Neural cell (in vitro differentiated cells): ENCODE data around the gene COBL. TPM values are rescaled to one million over a fixed set of nuclear protein-coding genes. Genes with fewer than 3 reads are reported as not detected.

Source experiments
- H2AFZ ChIP-seq: fragments of 200-600, 300-800 bp; sonication (generic), shearing (Covaris generic); 2 replicates; pipeline ENCODE4 v1.6.0; 2014; ENCODE audit warnings: low read depth, mild to moderate bottlenecking, antibody characterized with exemption, low read length, moderate library complexity
- H3F3A ChIP-seq: fragments of 200-600 bp; shearing (Covaris generic); 2 replicates; pipeline ENCODE4 v1.6.1; 2016; ENCODE audit warnings: mild to moderate bottlenecking, moderate library complexity, mixed read lengths, antibody characterized with exemption, low read length; ENCODE audit not compliant: insufficient read depth, poor library complexity, severe bottlenecking
- H3K27ac ChIP-seq: fragments of 200-600, 300-800 bp; sonication (generic), shearing (Covaris generic); 2 replicates; pipeline ENCODE4 v1.5.1; 2014; ENCODE audit warnings: mild to moderate bottlenecking, low read length, moderate library complexity
- H3K27me3 ChIP-seq: fragments of 300-800, 200-600 bp; sonication (generic), shearing (Covaris generic); 2 replicates; pipeline ENCODE4 v1.6.0; 2014; ENCODE audit warnings: mild to moderate bottlenecking, low read depth, low read length, moderate library complexity; ENCODE audit not compliant: insufficient read depth
- H3K36me3 ChIP-seq: fragments of 300-800, 200-600 bp; sonication (generic), shearing (Covaris generic); 2 replicates; pipeline ENCODE4 v1.5.1; 2014; ENCODE audit warnings: mild to moderate bottlenecking, antibody characterized with exemption, low read length, moderate library complexity; ENCODE audit not compliant: insufficient read depth
- H3K4me2 ChIP-seq: fragments of 300-800, 200-600 bp; sonication (generic), shearing (Covaris generic); 2 replicates; pipeline ENCODE4 v1.6.0; 2014; ENCODE audit warnings: mild to moderate bottlenecking, low read length
- H3K4me3 ChIP-seq: fragments of 300-800, 200-600 bp; sonication (generic), shearing (Covaris generic); 2 replicates; pipeline ENCODE4 v1.5.1; 2014; ENCODE audit warnings: mild to moderate bottlenecking, low read length, moderate library complexity
- H3K79me2 ChIP-seq: fragments of 200-600 bp; shearing (Covaris generic); replicated peaks from 2 replicates; pipeline ENCODE4 v1.6.0; 2014; ENCODE audit warnings: mild to moderate bottlenecking, low read length, moderate library complexity; ENCODE audit not compliant: insufficient read depth
- H3K9ac ChIP-seq: fragments of 300-800, 200-600 bp; sonication (generic), shearing (Covaris generic); 2 replicates; pipeline ENCODE4 v1.6.1; 2016; ENCODE audit warnings: mild to moderate bottlenecking, low read length, mixed read lengths
- H3K9me2 ChIP-seq: fragments of 200-600 bp; shearing (Covaris generic); 2 replicates; pipeline ENCODE4 v1.6.1; 2016; ENCODE audit warnings: mild to moderate bottlenecking, low read length, mixed read lengths; ENCODE audit not compliant: insufficient read depth
- H3K9me3 ChIP-seq: fragments of 200-600, 300-800 bp; sonication (generic), shearing (Covaris generic); 2 replicates; pipeline ENCODE4 v1.6.1; 2016; ENCODE audit warnings: mild to moderate bottlenecking, mixed run types, low read length, moderate library complexity, mixed read lengths
- H4K20me1 ChIP-seq: fragments of 200-600 bp; shearing (Covaris generic); 2 replicates; pipeline ENCODE4 v1.6.1; 2016; ENCODE audit warnings: mild to moderate bottlenecking, mixed run types; ENCODE audit not compliant: insufficient read depth
- EP300 ChIP-seq: fragments of 450-650 bp; conservative IDR thresholded peaks from 2 replicates; pipeline ENCODE4 v1.6.1; 2014; ENCODE audit warnings: antibody characterized with exemption, mild to moderate bottlenecking, moderate library complexity; ENCODE audit not compliant: poor library complexity, severe bottlenecking
- EZH2 ChIP-seq: fragments of 200-600, 300-800 bp; shearing (Covaris generic), sonication (generic); IDR thresholded peaks from 2 replicates; pipeline ENCODE4 v1.6.1; 2014; ENCODE audit warnings: antibody characterized with exemption, low read length, borderline replicate concordance, mild to moderate bottlenecking; ENCODE audit not compliant: insufficient read depth, poor library complexity, severe bottlenecking
- MXI1 ChIP-seq: fragments of 450-650 bp; conservative IDR thresholded peaks from 2 replicates; pipeline ENCODE4 v1.6.1; 2014; ENCODE audit warnings: antibody characterized with exemption, mild to moderate bottlenecking; ENCODE audit not compliant: poor library complexity, severe bottlenecking
- POLR2AphosphoS5 ChIP-seq: IDR thresholded peaks from 2 replicates; pipeline ENCODE4 v1.6.1; 2012
- RAD21 ChIP-seq: fragments of 450-650 bp; conservative IDR thresholded peaks from 2 replicates; pipeline ENCODE4 v1.6.1; 2014; ENCODE audit warnings: antibody characterized with exemption, mild to moderate bottlenecking, moderate library complexity
- REST ChIP-seq: IDR thresholded peaks from 2 replicates; pipeline ENCODE4 v1.6.1; 2012; ENCODE audit warnings: borderline replicate concordance
- SMC3 ChIP-seq: fragments of 450-650 bp; conservative IDR thresholded peaks from 2 replicates; pipeline ENCODE4 v1.6.1; 2014; ENCODE audit warnings: antibody characterized with exemption, mild to moderate bottlenecking, moderate library complexity; ENCODE audit not compliant: poor library complexity
- TAF1 ChIP-seq: IDR thresholded peaks from 2 replicates; pipeline ENCODE4 v1.6.1; 2012; ENCODE audit warnings: low read depth
- polyA plus RNA-seq: library from polyadenylated mRNA; depleted of rRNA; stranded (reverse); fragments of >200 nt; gene quantifications from 2 replicates; pipeline ENCODE4 v1.2.3, GENCODE V29; 2014
- TF ChIP-seq, protein P1 (sequence below): fragments of 450-650 bp; IDR thresholded peaks from 2 replicates; pipeline ENCODE4 v1.5.1; 2014; ENCODE audit warnings: antibody characterized with exemption, mild to moderate bottlenecking, moderate library complexity; ENCODE audit not compliant: poor library complexity, severe bottlenecking

COBL gene
- polyA plus RNA-seq, 1 donor from 2014 or later, result 0.12 TPM

DNA sequence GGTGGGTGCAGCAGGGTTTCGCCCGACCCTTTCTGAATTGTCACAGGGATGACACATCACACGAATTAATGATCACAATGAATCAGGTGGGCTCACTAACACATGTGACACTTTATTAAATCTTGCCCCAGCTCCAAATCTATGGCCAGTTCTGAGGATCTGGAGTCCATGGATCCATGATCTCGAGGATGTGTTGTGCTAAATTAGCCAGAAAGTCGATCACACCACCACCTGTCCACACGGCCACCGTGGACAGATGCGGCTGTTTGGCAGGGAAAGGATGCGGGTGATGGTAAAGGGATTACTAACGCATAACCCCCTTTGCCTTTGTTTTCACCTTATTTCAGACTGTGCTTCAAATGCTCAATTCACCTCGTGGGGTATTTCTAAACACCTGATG lies 96.4 kb downstream of the COBL start:
- no peak for TF ChIP-seq SMC3
- no peak for TF ChIP-seq EZH2
- no peak for TF ChIP-seq RAD21
- TF ChIP-seq MXI1, result no peak
- TF ChIP-seq REST, result no peak
- no peak for TF ChIP-seq EP300
- no peak for TF ChIP-seq TAF1
- TF ChIP-seq POLR2AphosphoS5, result no peak
- TF ChIP-seq, protein P1, sequence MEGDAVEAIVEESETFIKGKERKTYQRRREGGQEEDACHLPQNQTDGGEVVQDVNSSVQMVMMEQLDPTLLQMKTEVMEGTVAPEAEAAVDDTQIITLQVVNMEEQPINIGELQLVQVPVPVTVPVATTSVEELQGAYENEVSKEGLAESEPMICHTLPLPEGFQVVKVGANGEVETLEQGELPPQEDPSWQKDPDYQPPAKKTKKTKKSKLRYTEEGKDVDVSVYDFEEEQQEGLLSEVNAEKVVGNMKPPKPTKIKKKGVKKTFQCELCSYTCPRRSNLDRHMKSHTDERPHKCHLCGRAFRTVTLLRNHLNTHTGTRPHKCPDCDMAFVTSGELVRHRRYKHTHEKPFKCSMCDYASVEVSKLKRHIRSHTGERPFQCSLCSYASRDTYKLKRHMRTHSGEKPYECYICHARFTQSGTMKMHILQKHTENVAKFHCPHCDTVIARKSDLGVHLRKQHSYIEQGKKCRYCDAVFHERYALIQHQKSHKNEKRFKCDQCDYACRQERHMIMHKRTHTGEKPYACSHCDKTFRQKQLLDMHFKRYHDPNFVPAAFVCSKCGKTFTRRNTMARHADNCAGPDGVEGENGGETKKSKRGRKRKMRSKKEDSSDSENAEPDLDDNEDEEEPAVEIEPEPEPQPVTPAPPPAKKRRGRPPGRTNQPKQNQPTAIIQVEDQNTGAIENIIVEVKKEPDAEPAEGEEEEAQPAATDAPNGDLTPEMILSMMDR, result no peak
- Histone ChIP-seq H3K36me3 (no peaks in the 10 kb centered on the region), H3K79me2 (no peaks in the 10 kb centered on the region), H3F3A (no peaks in the 10 kb centered on the region), H3K27me3 (no peaks in the 10 kb centered on the region), H3K4me2 (no peak overlapping the region), H3K9me3 (no peaks in the 10 kb centered on the region), H3K9ac (no peak overlapping the region), H3K27ac (no peak overlapping the region), H3K9me2 (no peaks in the 10 kb centered on the region), H2AFZ (no peak overlapping the region), H4K20me1 (no peaks in the 10 kb centered on the region), H3K4me3 (no peak overlapping the region)

DNA sequence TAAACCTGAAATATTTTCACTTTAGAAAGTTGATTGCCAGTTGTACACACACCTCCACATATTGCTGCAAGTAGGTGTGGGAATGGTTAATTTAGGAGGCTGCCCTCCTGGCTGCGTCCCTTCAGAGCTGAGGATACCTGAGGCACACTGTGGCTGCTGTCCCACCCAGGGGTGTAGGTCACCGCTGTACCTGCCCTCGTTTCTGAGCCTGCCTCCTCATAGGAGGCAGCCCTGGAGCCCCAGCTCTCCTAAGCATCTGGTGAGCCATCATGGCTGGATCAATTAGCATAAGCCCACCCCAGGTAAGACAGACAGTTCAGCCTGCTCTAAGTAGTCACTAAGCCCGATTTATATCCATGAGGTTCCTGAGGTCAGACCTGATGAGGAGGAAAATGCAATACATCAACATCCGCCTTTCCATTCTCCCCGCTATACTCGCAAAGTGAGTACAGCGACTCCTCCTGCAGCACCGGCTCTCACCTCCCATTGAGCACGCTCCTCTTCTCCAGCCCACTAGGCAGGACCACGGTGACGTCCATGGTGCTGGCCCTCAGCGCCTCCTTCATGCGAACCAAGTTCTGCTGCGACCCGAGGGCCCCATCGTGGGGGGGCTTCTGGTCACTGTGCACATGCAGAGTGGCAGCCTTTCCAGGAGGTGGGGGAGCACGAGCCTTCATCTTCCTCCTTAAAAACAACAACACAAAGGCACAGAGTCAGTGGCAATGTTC lies 97.2 kb downstream of the COBL start:
- Histone ChIP-seq H3K36me3 (no peaks in the 10 kb centered on the region), H3F3A (no peaks in the 10 kb centered on the region), H4K20me1 (no peaks in the 10 kb centered on the region), H3K4me3 (no peak overlapping the region), H3K79me2 (no peaks in the 10 kb centered on the region), H3K27me3 (no peaks in the 10 kb centered on the region), H3K9me2 (no peaks in the 10 kb centered on the region), H3K9ac (no peak overlapping the region), H3K4me2 (no peak overlapping the region), H2AFZ (no peak overlapping the region), H3K9me3 (no peaks in the 10 kb centered on the region), H3K27ac (no peak overlapping the region)
- TF ChIP-seq, protein P1, result no peak
- TF ChIP-seq EP300 (no peak), EZH2 (no peak), POLR2AphosphoS5 (no peak), SMC3 (no peak), TAF1 (no peak), REST (no peak), RAD21 (no peak), MXI1 (no peak)
